Ishikawa (cell line): Measurements from ENCODE around the gene PEX11B.

ENCODE experiments used
- CEBPB ChIP-seq: IDR thresholded peaks from 2 replicates; pipeline ENCODE4 v1.6.1; 2012
- EGR1 ChIP-seq: IDR thresholded peaks from 2 replicates; pipeline ENCODE4 v1.6.1; 2012
- EP300 ChIP-seq: IDR thresholded peaks from 2 replicates; pipeline ENCODE4 v1.6.1; 2012; ENCODE audit warnings: borderline replicate concordance
- FOXM1 ChIP-seq: IDR thresholded peaks from 2 replicates; pipeline ENCODE4 v1.6.1; 2012; ENCODE audit warnings: low read depth, borderline replicate concordance
- RAD21 ChIP-seq: IDR thresholded peaks from 2 replicates; pipeline ENCODE4 v1.6.1; 2012; ENCODE audit warnings: low read depth
- TAF1 ChIP-seq: IDR thresholded peaks from 2 replicates; pipeline ENCODE4 v1.6.1; 2012; ENCODE audit warnings: low read depth, mild to moderate bottlenecking
- TCF12 ChIP-seq: IDR thresholded peaks from 2 replicates; pipeline ENCODE4 v1.6.1; 2012; ENCODE audit warnings: low read depth
- TEAD4 ChIP-seq: IDR thresholded peaks from 2 replicates; pipeline ENCODE4 v1.6.1; 2012
- YY1 ChIP-seq: IDR thresholded peaks from 2 replicates; pipeline ENCODE4 v1.6.1; 2012; ENCODE audit warnings: low read depth
- TF ChIP-seq, protein P1 (sequence below): IDR thresholded peaks from 2 replicates; pipeline ENCODE4 v1.6.1; 2012
- TF ChIP-seq, protein P2 (sequence below): IDR thresholded peaks from 2 replicates; pipeline ENCODE4 v1.6.1; 2012; ENCODE audit warnings: low read depth, mild to moderate bottlenecking
- TF ChIP-seq, protein P3 (sequence below): IDR thresholded peaks from 2 replicates; pipeline ENCODE4 v1.6.1; 2012

The PEX11B gene

DNA sequence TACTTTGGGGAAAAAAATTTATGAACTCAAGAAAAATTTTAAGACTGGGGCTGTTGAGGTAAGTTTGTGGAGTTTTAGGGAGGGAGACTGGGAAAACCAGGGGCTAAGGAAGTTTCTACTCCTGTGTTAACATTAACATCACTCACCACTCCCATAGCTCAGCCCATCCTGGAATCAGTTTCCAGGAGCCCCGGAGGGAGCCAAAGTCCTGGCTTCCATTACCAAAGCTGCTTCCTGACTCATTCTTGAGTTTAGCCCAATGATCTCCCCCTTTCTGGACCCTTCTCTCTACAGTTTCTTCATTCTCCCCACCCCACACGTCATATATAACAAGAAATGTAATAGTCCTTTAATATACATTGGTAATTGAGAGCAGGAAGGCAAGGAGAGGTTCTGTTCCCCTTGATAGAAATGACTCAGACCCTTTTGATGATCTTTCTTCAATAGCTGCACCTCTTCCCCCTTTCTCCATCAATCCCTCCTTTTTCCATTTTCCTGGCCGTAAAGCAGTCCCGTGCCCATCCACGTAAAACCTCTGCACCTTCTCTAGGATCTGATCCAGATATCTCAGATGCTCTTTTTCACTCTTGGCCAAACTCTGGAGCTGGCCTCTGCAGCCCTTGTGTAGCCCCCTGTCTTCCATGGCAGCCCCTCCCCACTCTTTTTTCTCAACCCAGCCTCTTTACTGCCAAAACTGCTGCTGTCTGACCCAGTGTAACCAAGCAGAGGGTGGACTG lies 55.1 kb downstream of the PEX11B start:
- TF ChIP-seq TEAD4 (no peak), EGR1 (no peak), CEBPB (no peak), TCF12 (no peak), EP300 (no peak), FOXM1 (no peak), TAF1 (no peak), YY1 (no peak), RAD21 (no peak)
- TF ChIP-seq, protein P1, sequence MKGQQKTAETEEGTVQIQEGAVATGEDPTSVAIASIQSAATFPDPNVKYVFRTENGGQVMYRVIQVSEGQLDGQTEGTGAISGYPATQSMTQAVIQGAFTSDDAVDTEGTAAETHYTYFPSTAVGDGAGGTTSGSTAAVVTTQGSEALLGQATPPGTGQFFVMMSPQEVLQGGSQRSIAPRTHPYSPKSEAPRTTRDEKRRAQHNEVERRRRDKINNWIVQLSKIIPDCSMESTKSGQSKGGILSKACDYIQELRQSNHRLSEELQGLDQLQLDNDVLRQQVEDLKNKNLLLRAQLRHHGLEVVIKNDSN = no peak
- TF ChIP-seq, protein P2, sequence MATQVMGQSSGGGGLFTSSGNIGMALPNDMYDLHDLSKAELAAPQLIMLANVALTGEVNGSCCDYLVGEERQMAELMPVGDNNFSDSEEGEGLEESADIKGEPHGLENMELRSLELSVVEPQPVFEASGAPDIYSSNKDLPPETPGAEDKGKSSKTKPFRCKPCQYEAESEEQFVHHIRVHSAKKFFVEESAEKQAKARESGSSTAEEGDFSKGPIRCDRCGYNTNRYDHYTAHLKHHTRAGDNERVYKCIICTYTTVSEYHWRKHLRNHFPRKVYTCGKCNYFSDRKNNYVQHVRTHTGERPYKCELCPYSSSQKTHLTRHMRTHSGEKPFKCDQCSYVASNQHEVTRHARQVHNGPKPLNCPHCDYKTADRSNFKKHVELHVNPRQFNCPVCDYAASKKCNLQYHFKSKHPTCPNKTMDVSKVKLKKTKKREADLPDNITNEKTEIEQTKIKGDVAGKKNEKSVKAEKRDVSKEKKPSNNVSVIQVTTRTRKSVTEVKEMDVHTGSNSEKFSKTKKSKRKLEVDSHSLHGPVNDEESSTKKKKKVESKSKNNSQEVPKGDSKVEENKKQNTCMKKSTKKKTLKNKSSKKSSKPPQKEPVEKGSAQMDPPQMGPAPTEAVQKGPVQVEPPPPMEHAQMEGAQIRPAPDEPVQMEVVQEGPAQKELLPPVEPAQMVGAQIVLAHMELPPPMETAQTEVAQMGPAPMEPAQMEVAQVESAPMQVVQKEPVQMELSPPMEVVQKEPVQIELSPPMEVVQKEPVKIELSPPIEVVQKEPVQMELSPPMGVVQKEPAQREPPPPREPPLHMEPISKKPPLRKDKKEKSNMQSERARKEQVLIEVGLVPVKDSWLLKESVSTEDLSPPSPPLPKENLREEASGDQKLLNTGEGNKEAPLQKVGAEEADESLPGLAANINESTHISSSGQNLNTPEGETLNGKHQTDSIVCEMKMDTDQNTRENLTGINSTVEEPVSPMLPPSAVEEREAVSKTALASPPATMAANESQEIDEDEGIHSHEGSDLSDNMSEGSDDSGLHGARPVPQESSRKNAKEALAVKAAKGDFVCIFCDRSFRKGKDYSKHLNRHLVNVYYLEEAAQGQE = no peak
- TF ChIP-seq, protein P3, sequence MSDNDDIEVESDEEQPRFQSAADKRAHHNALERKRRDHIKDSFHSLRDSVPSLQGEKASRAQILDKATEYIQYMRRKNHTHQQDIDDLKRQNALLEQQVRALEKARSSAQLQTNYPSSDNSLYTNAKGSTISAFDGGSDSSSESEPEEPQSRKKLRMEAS = no peak
